Fibroblast of pulmonary artery (primary cell): ENCODE data around the gene ENGASE.

Source experiments
- DNase-seq: peaks from one replicate; pipeline ENCODE4 v3.0.0-alpha.2; 2010; ENCODE audit warnings: low read depth
- H3K4me3 ChIP-seq: replicated peaks from 2 replicates; pipeline ENCODE4 v1.5.1; 2011; ENCODE audit warnings: low read depth, mild to moderate bottlenecking, control low read depth, low read length, moderate library complexity
- TF ChIP-seq, protein P1 (sequence below): IDR thresholded peaks from 2 replicates; pipeline ENCODE4 v1.5.1; 2011; ENCODE audit warnings: mild to moderate bottlenecking, control low read depth, low read length, inconsistent platforms; ENCODE audit errors: missing control alignments

The ENGASE gene

DNA sequence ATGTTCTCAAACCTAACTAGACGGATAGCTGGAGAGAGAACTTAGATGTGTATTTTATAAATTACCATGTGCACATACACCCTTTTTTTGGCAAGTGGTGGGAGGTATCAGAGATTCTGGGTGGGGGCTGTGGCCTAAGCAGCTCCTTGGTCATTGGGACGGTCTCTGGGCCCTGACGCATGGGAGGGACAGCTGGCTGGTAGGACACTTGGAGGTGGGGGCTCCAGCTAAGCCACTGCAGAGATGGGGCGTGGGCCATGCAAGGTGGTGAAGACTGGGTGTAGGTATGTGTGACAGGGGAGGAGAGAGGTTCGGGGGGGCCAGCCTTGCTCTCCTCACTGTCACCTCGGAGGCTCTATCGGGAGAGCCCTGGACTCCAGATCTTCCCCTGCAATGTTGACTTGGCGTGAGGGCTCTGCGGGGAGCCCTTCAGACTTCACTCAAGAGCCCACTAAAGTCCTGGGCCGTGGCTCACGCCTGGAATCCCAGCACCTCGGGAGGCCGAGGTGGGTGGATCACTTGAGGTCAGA, 33.5 kb upstream of the ENGASE start:
- no peak overlapping the region for H3K4me3 ChIP-seq
- DNase-seq, result no peak
- TF ChIP-seq, protein P1, sequence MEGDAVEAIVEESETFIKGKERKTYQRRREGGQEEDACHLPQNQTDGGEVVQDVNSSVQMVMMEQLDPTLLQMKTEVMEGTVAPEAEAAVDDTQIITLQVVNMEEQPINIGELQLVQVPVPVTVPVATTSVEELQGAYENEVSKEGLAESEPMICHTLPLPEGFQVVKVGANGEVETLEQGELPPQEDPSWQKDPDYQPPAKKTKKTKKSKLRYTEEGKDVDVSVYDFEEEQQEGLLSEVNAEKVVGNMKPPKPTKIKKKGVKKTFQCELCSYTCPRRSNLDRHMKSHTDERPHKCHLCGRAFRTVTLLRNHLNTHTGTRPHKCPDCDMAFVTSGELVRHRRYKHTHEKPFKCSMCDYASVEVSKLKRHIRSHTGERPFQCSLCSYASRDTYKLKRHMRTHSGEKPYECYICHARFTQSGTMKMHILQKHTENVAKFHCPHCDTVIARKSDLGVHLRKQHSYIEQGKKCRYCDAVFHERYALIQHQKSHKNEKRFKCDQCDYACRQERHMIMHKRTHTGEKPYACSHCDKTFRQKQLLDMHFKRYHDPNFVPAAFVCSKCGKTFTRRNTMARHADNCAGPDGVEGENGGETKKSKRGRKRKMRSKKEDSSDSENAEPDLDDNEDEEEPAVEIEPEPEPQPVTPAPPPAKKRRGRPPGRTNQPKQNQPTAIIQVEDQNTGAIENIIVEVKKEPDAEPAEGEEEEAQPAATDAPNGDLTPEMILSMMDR, result no peak

DNA sequence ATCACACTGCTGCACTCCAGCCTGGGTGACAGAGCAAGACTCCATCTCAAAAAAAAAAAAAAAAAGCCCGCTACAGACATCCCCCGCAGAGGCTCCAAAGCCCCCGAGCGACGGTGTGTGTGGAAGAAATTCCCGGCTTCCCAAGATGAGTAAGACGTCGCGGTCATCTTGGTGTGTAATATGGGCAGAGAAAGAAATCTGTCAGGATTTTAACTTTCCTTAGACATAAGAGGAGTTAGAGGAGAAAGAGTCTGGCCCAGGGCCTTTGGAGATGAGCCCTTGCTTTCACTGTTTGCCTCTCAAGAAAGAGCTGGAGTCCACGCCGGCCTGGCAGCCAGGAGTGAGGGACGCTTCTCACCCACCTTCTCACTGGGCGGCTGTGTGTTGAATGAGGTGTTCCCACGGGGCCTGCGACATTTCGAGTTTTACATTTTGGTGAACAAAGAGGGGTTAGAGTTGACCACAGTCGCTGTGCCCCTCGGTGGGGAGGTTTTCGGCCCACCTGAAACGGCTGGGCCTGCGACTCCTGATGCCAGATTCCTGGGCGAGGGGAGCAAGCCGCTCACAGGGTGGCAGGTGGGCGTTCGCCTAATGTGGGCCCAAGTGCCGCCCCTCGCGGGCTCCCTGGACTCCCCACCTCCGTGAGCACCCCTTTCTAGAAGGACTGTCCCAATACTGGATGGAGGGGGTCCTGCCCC, 32.8 kb upstream of the ENGASE start:
- no peak for DNase-seq
- TF ChIP-seq, protein P1, result no peak
- H3K4me3 ChIP-seq, result no peak overlapping the region

DNA sequence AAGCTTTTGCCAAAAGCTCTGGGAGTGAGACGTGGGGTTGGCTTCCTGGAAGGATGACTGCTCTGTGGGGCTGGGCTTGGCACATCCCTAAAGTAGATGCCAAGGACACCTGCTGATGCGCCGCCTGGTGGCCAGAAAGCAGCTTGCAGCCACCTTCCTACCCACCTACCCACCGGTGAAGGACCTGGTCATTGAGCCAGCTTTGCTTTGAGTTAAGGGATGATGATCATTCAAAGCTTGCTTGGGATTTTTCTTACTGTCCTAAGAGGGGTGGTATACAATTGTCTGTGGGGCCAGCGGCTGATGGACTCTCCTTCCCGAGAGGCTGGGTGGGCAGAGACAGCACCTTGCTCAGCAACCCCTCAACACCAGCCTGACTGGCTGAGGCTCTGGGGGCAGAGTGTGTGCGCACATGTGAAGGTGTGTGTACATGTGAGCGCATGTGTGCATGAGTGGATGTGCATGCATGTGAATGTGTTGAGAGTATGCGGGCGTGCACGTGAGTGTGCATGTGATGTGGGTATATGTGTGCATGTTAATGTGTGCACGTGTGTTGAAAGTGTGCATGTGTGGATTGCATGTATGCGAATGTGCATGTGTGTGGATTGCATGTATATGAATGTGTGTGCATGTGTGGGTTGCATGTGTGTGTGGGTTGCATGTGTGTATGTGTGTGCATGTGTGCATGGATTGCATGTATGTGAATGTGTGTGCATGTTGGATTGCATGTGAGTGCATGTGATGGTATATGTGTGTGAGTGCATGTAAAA, 32.0 kb upstream of the ENGASE start:
- H3K4me3 ChIP-seq, result no peak overlapping the region
- TF ChIP-seq, protein P1, result peak; percentile 95
- DNase-seq, result peak; percentile 75

DNA sequence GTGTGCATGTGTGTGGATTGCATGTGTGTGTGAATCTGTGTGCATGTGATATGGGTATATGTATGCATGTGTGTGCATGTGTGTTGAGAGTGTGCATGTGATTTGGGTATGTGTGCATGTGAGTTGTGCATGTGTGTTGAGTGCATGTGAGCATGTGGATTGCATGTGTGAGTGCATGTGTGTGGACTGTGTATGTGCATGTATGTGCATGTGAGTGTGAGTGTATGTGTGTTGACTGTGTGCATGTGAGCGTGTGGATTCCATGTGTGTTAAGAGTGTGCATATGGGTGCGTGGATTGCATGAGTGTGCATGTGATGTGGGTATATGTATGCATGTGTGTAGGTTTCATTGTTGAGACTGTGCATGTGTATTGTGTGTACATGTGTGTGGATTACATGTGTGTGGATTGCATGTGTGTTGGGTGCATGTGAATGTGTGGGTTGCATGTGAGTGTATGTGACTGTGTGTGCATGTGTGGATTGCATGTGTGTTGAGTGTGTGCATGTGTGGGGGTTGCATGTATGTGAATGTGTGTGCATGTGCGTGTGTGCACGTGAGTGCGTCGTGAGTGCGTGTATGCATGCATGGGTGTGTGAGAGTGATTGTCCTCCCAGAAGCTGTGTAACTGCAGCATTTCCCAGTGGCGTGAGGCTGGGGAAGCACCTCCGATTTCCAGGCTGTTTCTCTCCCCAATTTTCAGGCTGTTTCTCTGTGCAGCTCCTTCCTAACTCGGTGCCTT, 31.3 kb upstream of the ENGASE start:
- TF ChIP-seq, protein P1, result no peak
- H3K4me3 ChIP-seq, result no peak overlapping the region
- no peak for DNase-seq

DNA sequence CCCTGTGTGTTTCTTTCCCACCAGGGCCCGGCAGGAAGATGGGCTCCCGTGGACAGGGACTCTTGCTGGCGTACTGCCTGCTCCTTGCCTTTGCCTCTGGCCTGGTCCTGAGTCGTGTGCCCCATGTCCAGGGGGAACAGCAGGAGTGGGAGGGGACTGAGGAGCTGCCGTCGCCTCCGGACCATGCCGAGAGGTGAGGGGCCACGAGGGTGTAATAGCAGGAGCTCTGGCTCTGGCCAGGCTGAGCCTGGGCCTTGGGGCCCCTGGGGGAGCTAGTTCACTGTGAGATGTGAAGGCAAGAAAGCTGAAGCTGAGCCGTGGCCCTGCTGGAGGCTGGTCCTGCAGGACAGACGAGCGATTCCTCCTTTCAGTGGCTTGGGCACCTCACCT, 30.7 kb upstream of the ENGASE start:
- TF ChIP-seq, protein P1, result no peak
- no peak for DNase-seq
- H3K4me3 ChIP-seq, result no peak overlapping the region

DNA sequence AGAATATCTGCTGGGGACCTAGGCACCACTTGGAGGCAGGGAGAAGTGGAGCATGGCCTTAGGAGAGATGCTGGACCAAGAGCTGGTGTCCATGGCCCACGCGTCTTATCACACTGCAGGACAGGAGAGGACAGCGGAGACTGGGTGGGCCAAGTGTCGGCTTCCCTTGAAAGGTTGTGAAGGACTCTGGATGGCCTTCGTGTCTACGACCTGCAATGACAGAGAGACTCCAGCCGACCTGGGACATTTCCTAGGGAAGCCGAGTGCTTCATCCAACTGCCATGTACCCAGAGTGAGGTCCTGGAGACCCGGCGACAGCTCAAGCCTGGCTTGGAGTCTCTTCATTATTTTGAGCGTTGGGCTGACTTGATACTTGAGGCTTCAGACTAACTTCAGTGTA, 30.2 kb upstream of the ENGASE start:
- TF ChIP-seq, protein P1, result no peak
- H3K4me3 ChIP-seq, result no peak overlapping the region
- no peak for DNase-seq
